Left lung (tissue), 10 donors: Measurements from ENCODE around the gene EVA1C. TPM values are rescaled to one million over a fixed set of nuclear protein-coding genes. Genes with fewer than 3 reads are reported as not detected.
"Not testable (repeated sequence)": the region's sequence is repeated elsewhere in the genome, so short reads cannot be mapped to it uniquely, and the experiment has no call there.

Source experiments
- ATAC-seq: fragments of 200-7000 bp; cut with Tn5 transposase; one replicate; pipeline ENCODE4 v1.9.1; 2020; ENCODE audit warnings: moderate library complexity
- DNase-seq, 4 donors: peaks; one replicate each; pipeline ENCODE4 v3.0.0-alpha.2; 2013 to 2020
- H3K27ac ChIP-seq, 2 donors: fragments of 200-600 bp; sonication (generic) in 1 of 2; one replicate each; pipeline versions ENCODE4 v1.5.0 to v1.8.0; 2020 to 2021
- H3K27me3 ChIP-seq, 2 donors: fragments of 200-600 bp; sonication (generic) in 1 of 2; one replicate each; pipeline versions ENCODE4 v1.5.0 to v1.8.0; 2020 to 2021
- H3K36me3 ChIP-seq, 2 donors: fragments of 200-600 bp; sonication (generic) in 1 of 2; one replicate each; pipeline versions ENCODE4 v1.5.0 to v1.8.0; 2020 to 2021
- H3K4me1 ChIP-seq, 2 donors: fragments of 200-600 bp; one replicate each; pipeline ENCODE4 v1.8.0; 2021
- H3K4me3 ChIP-seq, 2 donors: fragments of 200-600 bp; sonication (generic) in 1 of 2; one replicate each; pipeline versions ENCODE4 v1.5.0 to v1.8.0; 2020 to 2021; ENCODE audit warnings: mild to moderate bottlenecking in 1 of 2
- H3K9me3 ChIP-seq, 2 donors: fragments of 200-600 bp; sonication (generic) in 1 of 2; one replicate each; pipeline versions ENCODE4 v1.5.0 to v1.8.0; 2020 to 2021
- intact Hi-C, 2 donors: fragments of 100-400 bp; cut with DNase I; formaldehyde crosslinking; loops; one replicate each; pipeline versions ENCODE4 v1.11.2 to v1.14.2; 2022
- polyA plus RNA-seq, 6 donors: library from polyadenylated mRNA; unstranded; fragments of 120-200 nt; gene quantifications; one replicate each; pipeline ENCODE4 v1.2.1, GENCODE V29; 2013; ENCODE audit not compliant: insufficient read length in 6 of 6
- total RNA-seq, 2 donors: library from RNA; stranded (reverse); fragmentation: NEBNext Ultra II Directional; extraction: Animal tissue kit (Norgen Biotek cat#: 25700); gene quantifications; one replicate each; pipeline ENCODE4 v1.2.1, GENCODE V29; 2021
- TF ChIP-seq, protein P1 (sequence below), 2 donors: fragments of 200-600 bp; sonication (generic) in 1 of 2; IDR thresholded peaks; one replicate each; pipeline versions ENCODE4 v1.5.0 to v1.8.0; 2021; ENCODE audit warnings: antibody characterized with exemption in 2 of 2
- donor health status: DM: no; HTN: yes; CAD: no.
- donor health status: DM: no; HTN: no; CAD: no.

The EVA1C gene
- total and polyA plus RNA-seq, 8 donors = 2.9 to 29.8 (median 4.3) TPM

DNA sequence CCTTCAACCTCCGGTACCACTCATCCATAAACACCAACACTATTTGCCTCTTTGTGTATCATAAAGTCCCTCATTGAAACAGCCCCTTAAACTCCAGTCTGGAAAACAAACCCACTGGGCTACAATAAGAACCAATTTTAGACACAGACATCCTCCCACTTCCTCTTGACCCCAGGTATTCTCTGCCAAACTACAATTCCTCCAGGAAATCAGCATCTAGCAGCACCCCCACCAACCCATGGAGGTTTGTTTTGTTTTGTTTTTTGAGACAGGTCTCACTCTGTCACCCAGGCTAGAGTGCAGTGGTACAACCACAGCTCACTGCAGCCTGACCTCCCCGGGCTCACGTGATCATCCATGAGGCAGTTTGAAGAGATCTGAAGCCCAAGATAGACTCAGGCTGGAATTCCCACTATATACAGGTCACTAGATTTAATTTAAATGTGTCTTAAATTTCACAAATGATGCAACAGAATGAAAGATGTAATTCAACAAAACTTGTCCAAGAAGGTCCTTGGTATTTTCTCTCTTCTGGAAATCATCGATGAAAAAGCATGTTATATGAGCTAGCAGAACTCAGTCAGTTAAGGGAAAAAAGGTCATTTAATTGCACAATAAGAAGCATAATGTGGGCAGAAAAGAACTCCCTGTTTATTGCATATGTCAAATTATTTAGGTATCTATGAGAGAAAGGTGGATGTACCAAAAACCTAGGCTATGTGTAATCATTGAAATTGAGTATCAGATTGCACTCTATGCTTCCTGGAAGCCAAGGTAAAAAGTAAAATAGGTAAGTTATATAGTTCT, 142.5 kb downstream of the EVA1C start:
- no peak for DNase-seq
- Histone ChIP-seq H3K27ac (no peak overlapping the region), H3K4me1 (no peaks in the 10 kb centered on the region), H3K9me3 (no peaks in the 10 kb centered on the region), H3K27me3 (no peaks in the 10 kb centered on the region), H3K36me3 (no peaks in the 10 kb centered on the region), H3K4me3 (no peak overlapping the region)
- TF ChIP-seq, protein P1, sequence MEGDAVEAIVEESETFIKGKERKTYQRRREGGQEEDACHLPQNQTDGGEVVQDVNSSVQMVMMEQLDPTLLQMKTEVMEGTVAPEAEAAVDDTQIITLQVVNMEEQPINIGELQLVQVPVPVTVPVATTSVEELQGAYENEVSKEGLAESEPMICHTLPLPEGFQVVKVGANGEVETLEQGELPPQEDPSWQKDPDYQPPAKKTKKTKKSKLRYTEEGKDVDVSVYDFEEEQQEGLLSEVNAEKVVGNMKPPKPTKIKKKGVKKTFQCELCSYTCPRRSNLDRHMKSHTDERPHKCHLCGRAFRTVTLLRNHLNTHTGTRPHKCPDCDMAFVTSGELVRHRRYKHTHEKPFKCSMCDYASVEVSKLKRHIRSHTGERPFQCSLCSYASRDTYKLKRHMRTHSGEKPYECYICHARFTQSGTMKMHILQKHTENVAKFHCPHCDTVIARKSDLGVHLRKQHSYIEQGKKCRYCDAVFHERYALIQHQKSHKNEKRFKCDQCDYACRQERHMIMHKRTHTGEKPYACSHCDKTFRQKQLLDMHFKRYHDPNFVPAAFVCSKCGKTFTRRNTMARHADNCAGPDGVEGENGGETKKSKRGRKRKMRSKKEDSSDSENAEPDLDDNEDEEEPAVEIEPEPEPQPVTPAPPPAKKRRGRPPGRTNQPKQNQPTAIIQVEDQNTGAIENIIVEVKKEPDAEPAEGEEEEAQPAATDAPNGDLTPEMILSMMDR (IDR thresholded peaks at IDR 0.05) = no peak
- intact Hi-C loops = no loop called here
- ATAC-seq = no peak

DNA sequence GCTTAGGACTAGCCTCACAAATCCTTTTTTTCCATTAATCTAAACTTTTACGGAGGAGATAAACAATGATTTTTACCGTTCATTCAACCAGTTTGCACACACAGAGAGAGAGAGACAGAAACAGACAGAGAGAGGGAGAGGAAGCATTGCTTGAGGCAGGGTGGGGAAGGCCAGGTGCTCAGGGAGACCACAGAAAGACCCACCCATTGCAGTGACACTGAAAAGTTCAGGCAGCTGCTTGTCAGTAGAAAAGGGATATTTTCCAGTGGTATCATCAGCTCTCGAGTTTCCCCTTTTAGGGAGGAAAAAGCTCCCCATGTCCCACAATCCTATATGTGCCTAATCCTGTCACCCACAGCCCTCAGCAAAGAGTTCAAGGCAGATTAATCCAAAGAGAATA, 145.6 kb downstream of the EVA1C start:
- intact Hi-C loops = no loop called here
- DNase-seq (no peak), ATAC-seq (no peak)
- H3K27ac ChIP-seq = no peak overlapping the region
- no peaks in the 10 kb centered on the region for H3K36me3 ChIP-seq
- no peaks in the 10 kb centered on the region for H3K27me3 ChIP-seq
- TF ChIP-seq, protein P1 (IDR thresholded peaks at IDR 0.05) = no peak
- no peaks in the 10 kb centered on the region for H3K9me3 ChIP-seq
- H3K4me3 ChIP-seq = no peak overlapping the region
- no peaks in the 10 kb centered on the region for H3K4me1 ChIP-seq

DNA sequence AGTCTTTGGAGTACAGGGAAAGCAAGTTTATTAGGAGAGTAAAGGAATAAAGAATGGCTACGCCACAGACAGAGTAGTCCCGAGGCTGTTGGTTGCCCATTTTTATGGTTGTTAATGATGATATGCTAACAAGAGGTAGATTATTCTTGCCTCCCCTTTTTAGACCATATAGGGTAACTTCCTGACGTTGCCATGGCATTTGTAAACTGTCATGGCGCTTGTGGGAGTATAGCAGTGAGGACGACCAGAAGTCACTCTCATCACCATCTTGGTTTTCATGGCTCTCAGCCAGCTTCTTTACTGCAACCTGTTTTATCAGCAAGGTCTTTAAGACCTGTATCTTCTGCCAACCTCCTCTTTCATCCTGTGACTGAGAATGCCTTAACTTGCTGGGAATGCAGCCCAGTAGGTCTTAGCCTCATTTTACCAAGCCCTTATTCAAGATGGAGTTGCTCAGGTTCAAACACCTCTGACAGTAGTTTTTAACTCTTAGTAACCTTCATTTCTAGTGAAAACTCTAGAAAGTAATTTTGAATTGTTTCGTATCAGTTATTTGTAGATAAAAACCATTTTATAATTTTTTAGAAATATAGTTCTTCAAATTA, 146.6 kb downstream of the EVA1C start:
- no peak for DNase-seq
- Histone ChIP-seq H3K4me3 (no peak overlapping the region), H3K27me3 (no peaks in the 10 kb centered on the region), H3K36me3 (no peaks in the 10 kb centered on the region), H3K9me3 (no peaks in the 10 kb centered on the region), H3K27ac (no peak overlapping the region), H3K4me1 (no peaks in the 10 kb centered on the region)
- intact Hi-C loops = no loop called here
- no peak for ATAC-seq
- TF ChIP-seq, protein P1 (IDR thresholded peaks at IDR 0.05) = no peak

DNA sequence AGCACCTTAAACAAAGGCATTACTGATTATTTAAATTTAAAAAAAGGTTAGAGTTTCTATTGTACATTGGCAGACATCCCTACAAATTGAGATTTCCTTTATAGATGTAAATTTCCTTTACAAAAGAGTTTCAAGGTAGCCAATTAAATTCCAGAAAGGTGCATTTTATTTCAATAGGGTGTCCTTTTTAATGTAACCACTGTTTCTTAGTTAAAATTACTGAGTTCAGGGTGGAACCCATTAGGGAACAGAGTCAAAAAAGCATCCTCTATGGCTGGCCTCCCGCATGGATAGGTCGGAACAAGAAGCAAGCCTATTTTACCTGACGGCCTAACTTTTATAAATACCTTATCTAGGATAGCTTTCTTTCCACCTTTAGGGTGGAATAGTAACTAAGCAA, 148.4 kb downstream of the EVA1C start:
- H3K27me3 ChIP-seq = no peaks in the 10 kb centered on the region
- intact Hi-C loops = no loop called here
- no peaks in the 10 kb centered on the region for H3K36me3 ChIP-seq
- no peaks in the 10 kb centered on the region for H3K4me1 ChIP-seq
- TF ChIP-seq, protein P1 (IDR thresholded peaks at IDR 0.05) = no peak
- DNase-seq = no peak
- peaks cover 0 to 6% of the 10 kb centered on the region in 2 donors for H3K9me3 ChIP-seq
- no peak for ATAC-seq
- H3K4me3 ChIP-seq = no peak overlapping the region
- no peak overlapping the region for H3K27ac ChIP-seq

- DNase-seq, intact Hi-C loops, H3K4me3 ChIP-seq, H3K9me3 ChIP-seq, H3K27ac ChIP-seq, ATAC-seq, H3K27me3 ChIP-seq, H3K36me3 ChIP-seq, H3K4me1 ChIP-seq: not testable (repeated sequence)
These were observed 149.0 kb downstream of the EVA1C start for GRCh38 chr21:32561476-32561875.
